HL-60 (cell line): ENCODE data around the gene GAS2.

Source experiments
- DNase-seq, 2 experiments: peaks; one replicate each; pipeline ENCODE4 v3.0.0-alpha.2; 2010 to 2020; ENCODE audit warnings: low read depth in 1 of 2, low spot score in 1 of 2
- H3K27ac ChIP-seq: fragments of 250-450 bp; sonication (Bioruptor Pico); replicated peaks from 2 replicates; pipeline ENCODE4 v1.5.1; 2020; ENCODE audit warnings: mild to moderate bottlenecking, moderate library complexity
- H3K27me3 ChIP-seq: fragments of 250-450 bp; sonication (Bioruptor Pico); 2 replicates; pipeline ENCODE4 v1.5.1; 2021; ENCODE audit warnings: mild to moderate bottlenecking, moderate library complexity; ENCODE audit not compliant: insufficient read depth, poor library complexity, severe bottlenecking
- H3K4me3 ChIP-seq: replicated peaks from 2 replicates; pipeline ENCODE4 v1.5.1; 2011; ENCODE audit warnings: mild to moderate bottlenecking, control low read depth, low read length; ENCODE audit not compliant: insufficient read depth
- GABPA ChIP-seq: IDR thresholded peaks from 2 replicates; pipeline ENCODE4 v1.6.1; 2012; ENCODE audit warnings: low read depth
- POLR2AphosphoS5 ChIP-seq: IDR thresholded peaks from 2 replicates; pipeline ENCODE4 v1.6.1; 2012; ENCODE audit warnings: low read depth
- SPI1 ChIP-seq: IDR thresholded peaks from 2 replicates; pipeline ENCODE4 v1.6.1; 2012; ENCODE audit warnings: low read depth, mild to moderate bottlenecking, borderline replicate concordance
- TF ChIP-seq, protein P1 (sequence below): IDR thresholded peaks from one replicate; pipeline ENCODE4 v1.5.1; 2011; ENCODE audit warnings: low read length, control low read depth, inconsistent platforms; ENCODE audit not compliant: insufficient read depth
- TF ChIP-seq, protein P2 (sequence below): IDR thresholded peaks from 2 replicates; pipeline ENCODE4 v1.6.1; 2012; ENCODE audit warnings: low read depth; ENCODE audit not compliant: insufficient replicate concordance

GAS2 gene

DNA sequence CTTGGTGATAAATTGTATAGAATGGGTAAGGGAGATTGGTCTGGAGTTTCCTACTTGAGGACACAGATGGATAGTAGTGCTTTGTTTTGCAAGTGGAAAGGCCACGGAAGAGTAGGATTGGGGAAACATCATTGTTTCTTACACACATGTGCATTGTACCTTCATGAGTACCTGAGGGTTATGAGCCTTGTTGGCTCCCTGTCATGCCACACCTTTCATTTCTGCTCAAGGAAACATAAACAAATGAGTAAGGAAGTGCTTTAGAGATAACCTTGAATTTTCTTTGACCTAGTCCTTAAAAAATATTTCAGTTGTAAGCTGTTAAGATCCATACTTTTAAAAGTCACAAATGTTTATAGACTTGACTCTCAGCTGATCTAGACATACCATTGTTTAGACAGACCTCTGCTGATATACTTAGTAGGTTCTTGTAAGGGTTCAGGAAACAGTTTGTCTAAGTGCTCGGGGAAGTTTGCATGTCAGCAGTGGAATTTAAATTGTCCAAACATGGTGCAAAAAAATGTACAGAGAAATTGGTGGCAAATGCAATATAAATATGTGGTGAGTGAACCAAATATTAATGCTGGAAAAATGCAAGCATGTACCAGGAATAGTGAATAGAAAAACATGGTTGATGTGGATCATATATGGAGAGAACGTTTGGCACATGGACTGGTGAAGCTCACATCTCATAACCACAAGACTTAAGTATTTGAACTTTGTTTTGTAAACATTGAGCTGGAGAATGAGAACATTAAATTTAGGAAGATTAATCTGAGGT is 40.9 kb downstream of the GAS2 start:
- no peak for DNase-seq
- TF ChIP-seq, protein P1, sequence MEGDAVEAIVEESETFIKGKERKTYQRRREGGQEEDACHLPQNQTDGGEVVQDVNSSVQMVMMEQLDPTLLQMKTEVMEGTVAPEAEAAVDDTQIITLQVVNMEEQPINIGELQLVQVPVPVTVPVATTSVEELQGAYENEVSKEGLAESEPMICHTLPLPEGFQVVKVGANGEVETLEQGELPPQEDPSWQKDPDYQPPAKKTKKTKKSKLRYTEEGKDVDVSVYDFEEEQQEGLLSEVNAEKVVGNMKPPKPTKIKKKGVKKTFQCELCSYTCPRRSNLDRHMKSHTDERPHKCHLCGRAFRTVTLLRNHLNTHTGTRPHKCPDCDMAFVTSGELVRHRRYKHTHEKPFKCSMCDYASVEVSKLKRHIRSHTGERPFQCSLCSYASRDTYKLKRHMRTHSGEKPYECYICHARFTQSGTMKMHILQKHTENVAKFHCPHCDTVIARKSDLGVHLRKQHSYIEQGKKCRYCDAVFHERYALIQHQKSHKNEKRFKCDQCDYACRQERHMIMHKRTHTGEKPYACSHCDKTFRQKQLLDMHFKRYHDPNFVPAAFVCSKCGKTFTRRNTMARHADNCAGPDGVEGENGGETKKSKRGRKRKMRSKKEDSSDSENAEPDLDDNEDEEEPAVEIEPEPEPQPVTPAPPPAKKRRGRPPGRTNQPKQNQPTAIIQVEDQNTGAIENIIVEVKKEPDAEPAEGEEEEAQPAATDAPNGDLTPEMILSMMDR = no peak
- TF ChIP-seq GABPA (no peak), SPI1 (no peak), POLR2AphosphoS5 (no peak)
- TF ChIP-seq, protein P2, sequence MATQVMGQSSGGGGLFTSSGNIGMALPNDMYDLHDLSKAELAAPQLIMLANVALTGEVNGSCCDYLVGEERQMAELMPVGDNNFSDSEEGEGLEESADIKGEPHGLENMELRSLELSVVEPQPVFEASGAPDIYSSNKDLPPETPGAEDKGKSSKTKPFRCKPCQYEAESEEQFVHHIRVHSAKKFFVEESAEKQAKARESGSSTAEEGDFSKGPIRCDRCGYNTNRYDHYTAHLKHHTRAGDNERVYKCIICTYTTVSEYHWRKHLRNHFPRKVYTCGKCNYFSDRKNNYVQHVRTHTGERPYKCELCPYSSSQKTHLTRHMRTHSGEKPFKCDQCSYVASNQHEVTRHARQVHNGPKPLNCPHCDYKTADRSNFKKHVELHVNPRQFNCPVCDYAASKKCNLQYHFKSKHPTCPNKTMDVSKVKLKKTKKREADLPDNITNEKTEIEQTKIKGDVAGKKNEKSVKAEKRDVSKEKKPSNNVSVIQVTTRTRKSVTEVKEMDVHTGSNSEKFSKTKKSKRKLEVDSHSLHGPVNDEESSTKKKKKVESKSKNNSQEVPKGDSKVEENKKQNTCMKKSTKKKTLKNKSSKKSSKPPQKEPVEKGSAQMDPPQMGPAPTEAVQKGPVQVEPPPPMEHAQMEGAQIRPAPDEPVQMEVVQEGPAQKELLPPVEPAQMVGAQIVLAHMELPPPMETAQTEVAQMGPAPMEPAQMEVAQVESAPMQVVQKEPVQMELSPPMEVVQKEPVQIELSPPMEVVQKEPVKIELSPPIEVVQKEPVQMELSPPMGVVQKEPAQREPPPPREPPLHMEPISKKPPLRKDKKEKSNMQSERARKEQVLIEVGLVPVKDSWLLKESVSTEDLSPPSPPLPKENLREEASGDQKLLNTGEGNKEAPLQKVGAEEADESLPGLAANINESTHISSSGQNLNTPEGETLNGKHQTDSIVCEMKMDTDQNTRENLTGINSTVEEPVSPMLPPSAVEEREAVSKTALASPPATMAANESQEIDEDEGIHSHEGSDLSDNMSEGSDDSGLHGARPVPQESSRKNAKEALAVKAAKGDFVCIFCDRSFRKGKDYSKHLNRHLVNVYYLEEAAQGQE = no peak
- no peak overlapping the region for H3K4me3 ChIP-seq
- H3K27ac ChIP-seq = no peak overlapping the region
- no peaks in the 10 kb centered on the region for H3K27me3 ChIP-seq

DNA sequence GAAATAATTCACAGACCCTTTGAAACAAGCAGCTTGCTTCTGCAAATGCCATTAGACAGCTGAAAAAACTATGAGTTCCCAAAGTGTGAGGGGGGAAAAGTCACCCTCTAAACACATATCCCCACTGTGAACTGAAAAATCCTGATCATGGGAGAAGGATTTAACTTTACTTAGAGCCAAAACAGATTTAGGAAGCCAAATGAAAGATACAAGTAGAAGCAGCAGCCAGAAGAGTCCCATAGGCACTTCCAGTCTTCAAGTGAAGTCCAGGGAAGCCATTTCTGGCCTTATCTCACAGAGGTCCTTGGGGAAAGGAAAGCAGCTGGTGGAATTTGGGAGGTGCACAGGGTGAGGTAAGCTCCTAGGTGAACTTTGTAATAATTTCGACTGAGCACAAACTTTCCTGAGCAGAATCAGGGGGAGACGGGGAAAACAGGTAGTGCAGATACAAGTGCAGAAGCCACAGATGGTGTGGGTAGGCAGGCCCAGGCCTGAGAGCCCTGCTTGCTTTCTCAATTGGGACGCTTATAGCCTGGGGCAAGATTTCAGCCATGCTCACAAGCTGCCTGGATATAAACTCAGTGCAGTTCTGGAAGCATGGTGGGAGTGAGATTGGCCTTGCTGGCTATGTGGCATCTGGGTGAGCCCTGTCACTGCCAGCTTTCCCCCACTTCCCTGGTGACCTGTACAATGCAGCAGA is 44.8 kb downstream of the GAS2 start:
- no peak for DNase-seq
- Histone ChIP-seq H3K4me3 (no peak overlapping the region), H3K27me3 (no peaks in the 10 kb centered on the region), H3K27ac (no peak overlapping the region)
- no peak for TF ChIP-seq GABPA

DNA sequence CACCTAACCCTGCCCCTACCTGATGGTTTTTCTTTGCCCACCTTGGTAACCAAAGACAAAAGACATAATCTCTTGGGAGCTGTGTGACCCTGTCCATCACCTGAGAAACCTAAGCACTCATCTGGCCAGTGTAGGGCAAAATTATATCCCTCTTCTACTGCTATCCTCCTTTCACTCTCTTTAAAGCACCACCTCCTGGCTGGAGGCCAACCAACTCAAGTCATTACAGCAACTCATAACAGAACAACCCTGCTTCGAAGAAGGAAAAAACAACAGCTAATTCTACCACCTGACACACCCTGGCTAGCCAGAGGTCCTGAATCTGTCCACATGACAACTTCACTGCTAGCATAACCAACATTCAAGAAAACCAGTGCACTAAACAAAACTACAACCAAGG is 45.5 kb downstream of the GAS2 start:
- Histone ChIP-seq H3K27me3 (no peaks in the 10 kb centered on the region), H3K4me3 (no peak overlapping the region), H3K27ac (no peak overlapping the region)
- no peak for DNase-seq
- TF ChIP-seq, protein P1 = no peak
- no peak for TF ChIP-seq SPI1
- TF ChIP-seq GABPA = no peak
- no peak for TF ChIP-seq POLR2AphosphoS5
- TF ChIP-seq, protein P2 = no peak

DNA sequence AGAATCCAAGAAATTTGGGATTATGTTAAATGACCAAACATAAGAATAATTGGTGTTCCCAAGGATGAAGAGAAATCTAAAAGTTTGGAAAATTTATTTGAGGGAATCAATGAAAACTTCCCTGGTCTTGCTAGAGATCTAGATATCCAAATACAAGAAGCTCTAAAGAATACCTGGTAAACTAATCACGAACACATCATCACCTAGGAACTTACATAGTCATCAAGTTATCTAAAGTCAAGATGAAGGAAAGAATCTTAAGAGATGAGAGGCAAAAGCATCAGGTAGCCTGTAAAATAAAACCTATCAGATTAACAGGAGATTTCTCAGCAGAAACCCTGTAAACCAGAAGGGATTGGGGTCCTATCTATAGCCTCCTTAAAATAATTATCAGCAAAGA is 46.9 kb downstream of the GAS2 start:
- H3K27me3 ChIP-seq = no peaks in the 10 kb centered on the region
- no peak overlapping the region for H3K4me3 ChIP-seq
- no peak overlapping the region for H3K27ac ChIP-seq
- no peak for TF ChIP-seq POLR2AphosphoS5
- no peak for TF ChIP-seq GABPA
- TF ChIP-seq SPI1 = no peak
- TF ChIP-seq, protein P2 = no peak
- TF ChIP-seq, protein P1 = no peak
- DNase-seq = no peak
